ENCODE measurements around the gene CDK5RAP2.

GRCh38 chr9:120377268-120378159 lies 202.5 kb downstream of the CDK5RAP2 start:
- TF ChIP-seq EP300 (IDR thresholded peaks at IDR 0.05) (no peak), POLR2A (IDR thresholded peaks at IDR 0.05) (no peak)
